Bronchial epithelial cell (primary cell): ENCODE data around the gene SERPINH1. TPM values are rescaled to one million over a fixed set of nuclear protein-coding genes. Genes with fewer than 3 reads are reported as not detected.

Experiments
- DNase-seq: peaks from one replicate; pipeline ENCODE4 v3.0.0-alpha.2; 2010; ENCODE audit warnings: low read depth
- FAIRE-seq: peaks from 2 replicates; lab custom pipeline; 2011; peaks lifted over from hg19 to GRCh38; lab: Jason Lieb, UNC
- H3K27me3 ChIP-seq: 2 replicates; pipeline ENCODE4 v1.5.1; 2011; ENCODE audit warnings: low read length; ENCODE audit not compliant: control insufficient read depth, insufficient read depth
- H3K36me3 ChIP-seq: 2 replicates; pipeline ENCODE4 v1.5.1; 2011; ENCODE audit warnings: low read length; ENCODE audit not compliant: control insufficient read depth, insufficient read depth
- H3K4me3 ChIP-seq: 2 replicates; pipeline ENCODE4 v1.5.1; 2011; ENCODE audit warnings: mild to moderate bottlenecking, low read depth, low read length, control low read depth
- CTCF ChIP-seq: IDR thresholded peaks from 2 replicates; pipeline ENCODE4 v1.5.1; 2011; ENCODE audit warnings: mild to moderate bottlenecking, moderate library complexity, low read length, control low read depth, inconsistent platforms; ENCODE audit not compliant: insufficient read depth, severe bottlenecking
- total RNA-seq: library from RNA; depleted of rRNA; stranded (reverse); fragments of >200 nt; gene quantifications from 2 replicates; pipeline ENCODE4 v1.2.1, GENCODE V29; 2014

The SERPINH1 gene
- total RNA-seq, 1 donor from 2014 or later, result 86.9 TPM

GRCh38 chr11:75534259-75535069, 27.6 kb upstream of the SERPINH1 start:
- FAIRE-seq (no peak), DNase-seq (peak; percentile 24)
- no peak overlapping the region for H3K4me3 ChIP-seq
- no peak for TF ChIP-seq CTCF
- no peaks in the 10 kb centered on the region for H3K27me3 ChIP-seq
- no peaks in the 10 kb centered on the region for H3K36me3 ChIP-seq

- no peak for TF ChIP-seq CTCF
- DNase-seq (no peak), FAIRE-seq (no peak)
- no peaks in the 10 kb centered on the region for H3K36me3 ChIP-seq
- no peaks in the 10 kb centered on the region for H3K27me3 ChIP-seq
- no peak overlapping the region for H3K4me3 ChIP-seq
Measured at GRCh38 chr11:75535071-75535470, 27.0 kb upstream of the SERPINH1 start.

- no peak for TF ChIP-seq CTCF
- DNase-seq, result peak; percentile 88
- H3K36me3 ChIP-seq, result no peaks in the 10 kb centered on the region
- FAIRE-seq, result no peak
- no peaks in the 10 kb centered on the region for H3K27me3 ChIP-seq
- no peak overlapping the region for H3K4me3 ChIP-seq
Measured at GRCh38 chr11:75536786-75537641, 25.0 kb upstream of the SERPINH1 start.

- DNase-seq, result no peak
- FAIRE-seq, result no peak
- H3K4me3 ChIP-seq, result no peak overlapping the region
- H3K36me3 ChIP-seq, result no peaks in the 10 kb centered on the region
- no peak for TF ChIP-seq CTCF
- no peaks in the 10 kb centered on the region for H3K27me3 ChIP-seq
Measured at GRCh38 chr11:75537740-75538139, 24.3 kb upstream of the SERPINH1 start.

- H3K36me3 ChIP-seq, result no peaks in the 10 kb centered on the region
- no peak overlapping the region for H3K4me3 ChIP-seq
- FAIRE-seq (no peak), DNase-seq (peak; percentile 15)
- no peak for TF ChIP-seq CTCF
- no peaks in the 10 kb centered on the region for H3K27me3 ChIP-seq
Measured at GRCh38 chr11:75538150-75538942, 23.7 kb upstream of the SERPINH1 start.
